Measurements from ENCODE around the gene CDHR2.
"Not testable (repeated sequence)": the region's sequence is repeated elsewhere in the genome, so short reads cannot be mapped to it uniquely, and the experiment has no call there.

The CDHR2 gene

DNA sequence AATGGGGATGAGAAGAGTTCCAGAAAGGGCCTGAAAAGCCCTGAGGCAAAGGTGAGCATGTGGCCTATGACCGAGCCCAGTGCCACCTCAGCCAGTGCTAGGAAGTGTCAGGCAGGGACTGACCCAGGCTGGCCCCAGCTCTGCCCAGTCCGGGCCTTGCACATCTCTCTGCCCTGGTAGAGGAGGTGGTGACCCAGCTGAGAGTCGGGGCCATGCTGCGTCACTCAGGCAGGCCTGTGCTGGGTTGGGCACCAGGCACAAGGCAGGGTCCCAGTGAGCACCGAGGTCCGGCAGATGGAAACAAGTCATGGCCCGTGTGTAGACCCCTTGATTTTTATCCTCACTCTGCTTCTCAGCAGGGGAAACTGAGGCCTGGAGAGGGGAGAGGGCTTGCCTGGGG, 729 bp downstream of the CDHR2 start:
- Histone ChIP-seq H3K4me1 (ENCODE audit: control insufficient read depth, insufficient read depth, low read length) (no peaks in the 10 kb centered on the region), H3K9me3 (ENCODE audit: control insufficient read depth, low read length) (no peaks in the 10 kb centered on the region), H3K27ac (ENCODE audit: insufficient read depth, low read depth, low read length, poor library complexity, severe bottlenecking) (no peak overlapping the region), H3K27me3 (ENCODE audit: control insufficient read depth, insufficient read depth, low read length, poor library complexity, severe bottlenecking) (peaks cover 10% of the 10 kb centered on the region), H3K36me3 (ENCODE audit: control insufficient read depth, insufficient read depth, low read length) (no peaks in the 10 kb centered on the region), H3K4me3 (ENCODE audit: insufficient read depth, low read depth, low read length) (no peak overlapping the region)
- 92 to 94% methylated on average over 7 of the region's 7 CpGs for WGBS, 2 experiments

- Histone ChIP-seq H3K4me3 (ENCODE audit: insufficient read depth, low read depth, low read length) (no peak overlapping the region), H3K36me3 (ENCODE audit: control insufficient read depth, insufficient read depth, low read length) (no peaks in the 10 kb centered on the region), H3K4me1 (ENCODE audit: control insufficient read depth, insufficient read depth, low read length) (no peaks in the 10 kb centered on the region), H3K27me3 (ENCODE audit: control insufficient read depth, insufficient read depth, low read length, poor library complexity, severe bottlenecking) (peaks cover 5% of the 10 kb centered on the region), H3K9me3 (ENCODE audit: control insufficient read depth, low read length) (no peaks in the 10 kb centered on the region), H3K27ac (ENCODE audit: insufficient read depth, low read depth, low read length, poor library complexity, severe bottlenecking) (no peak overlapping the region)
- WGBS, 2 experiments = 87 to 88% methylated on average over 16 of the region's 16 CpGs
These were observed 1.2 kb downstream of the CDHR2 start for GRCh38 chr5:176550275-176550831.

- H3K9me3 ChIP-seq (ENCODE audit: control insufficient read depth, low read length); H3K27ac ChIP-seq (ENCODE audit: insufficient read depth, low read depth, low read length, poor library complexity, severe bottlenecking); H3K4me1 ChIP-seq (ENCODE audit: control insufficient read depth, insufficient read depth, low read length); H3K27me3 ChIP-seq (ENCODE audit: control insufficient read depth, insufficient read depth, low read length, poor library complexity, severe bottlenecking); H3K4me3 ChIP-seq (ENCODE audit: insufficient read depth, low read depth, low read length); H3K36me3 ChIP-seq (ENCODE audit: control insufficient read depth, insufficient read depth, low read length): not testable (repeated sequence)
- 88 to 91% methylated on average over 11 of the region's 11 CpGs for WGBS, 2 experiments
These were observed 1.8 kb downstream of the CDHR2 start for GRCh38 chr5:176550937-176551336.

GRCh38 chr5:176552332-176552869, 3.3 kb downstream of the CDHR2 start:
- Histone ChIP-seq H3K36me3 (ENCODE audit: control insufficient read depth, insufficient read depth, low read length) (no peaks in the 10 kb centered on the region), H3K4me1 (ENCODE audit: control insufficient read depth, insufficient read depth, low read length) (no peaks in the 10 kb centered on the region), H3K9me3 (ENCODE audit: control insufficient read depth, low read length) (no peaks in the 10 kb centered on the region), H3K4me3 (ENCODE audit: insufficient read depth, low read depth, low read length) (no peak overlapping the region), H3K27me3 (ENCODE audit: control insufficient read depth, insufficient read depth, low read length, poor library complexity, severe bottlenecking) (no peaks in the 10 kb centered on the region), H3K27ac (ENCODE audit: insufficient read depth, low read depth, low read length, poor library complexity, severe bottlenecking) (no peak overlapping the region)
- WGBS, 2 experiments = 91 to 92% methylated on average over 11 of the region's 11 CpGs

- Histone ChIP-seq H3K9me3 (ENCODE audit: control insufficient read depth, low read length) (no peaks in the 10 kb centered on the region), H3K36me3 (ENCODE audit: control insufficient read depth, insufficient read depth, low read length) (no peaks in the 10 kb centered on the region), H3K27me3 (ENCODE audit: control insufficient read depth, insufficient read depth, low read length, poor library complexity, severe bottlenecking) (no peaks in the 10 kb centered on the region), H3K4me1 (ENCODE audit: control insufficient read depth, insufficient read depth, low read length) (no peaks in the 10 kb centered on the region), H3K4me3 (ENCODE audit: insufficient read depth, low read depth, low read length) (no peak overlapping the region), H3K27ac (ENCODE audit: insufficient read depth, low read depth, low read length, poor library complexity, severe bottlenecking) (no peak overlapping the region)
- 72 to 77% methylated on average over 18 of the region's 18 CpGs for WGBS, 2 experiments
These were observed 4.3 kb downstream of the CDHR2 start for GRCh38 chr5:176553260-176554085.

DNA sequence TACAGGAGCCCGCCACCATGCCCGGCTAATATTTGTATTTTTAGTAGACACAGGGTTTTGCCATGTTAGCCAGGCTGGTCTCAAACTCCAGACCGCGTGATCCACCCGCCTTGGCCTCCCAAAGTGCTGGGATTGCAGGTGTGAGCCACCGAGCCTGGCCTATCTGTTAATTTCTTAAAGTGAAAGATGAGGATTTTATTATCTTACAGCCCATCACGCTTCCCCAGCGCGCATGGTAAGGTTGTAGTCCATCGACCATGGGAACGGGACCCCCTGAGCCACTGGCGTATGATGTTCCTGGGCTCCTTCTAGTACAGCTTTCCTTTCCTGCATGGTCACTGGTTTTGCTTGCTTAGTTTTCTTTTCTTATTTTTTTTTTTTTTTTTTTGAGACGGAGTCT, 8.7 kb downstream of the CDHR2 start:
- 94 to 95% methylated on average over 12 of the region's 13 CpGs for WGBS, 2 experiments
- Histone ChIP-seq H3K9me3 (ENCODE audit: control insufficient read depth, low read length) (no peaks in the 10 kb centered on the region), H3K4me3 (ENCODE audit: insufficient read depth, low read depth, low read length) (no peak overlapping the region), H3K36me3 (ENCODE audit: control insufficient read depth, insufficient read depth, low read length) (no peaks in the 10 kb centered on the region), H3K27ac (ENCODE audit: insufficient read depth, low read depth, low read length, poor library complexity, severe bottlenecking) (no peak overlapping the region), H3K4me1 (ENCODE audit: control insufficient read depth, insufficient read depth, low read length) (no peaks in the 10 kb centered on the region), H3K27me3 (ENCODE audit: control insufficient read depth, insufficient read depth, low read length, poor library complexity, severe bottlenecking) (no peaks in the 10 kb centered on the region)

- Histone ChIP-seq H3K27ac (ENCODE audit: insufficient read depth, low read depth, low read length, poor library complexity, severe bottlenecking) (no peak overlapping the region), H3K36me3 (ENCODE audit: control insufficient read depth, insufficient read depth, low read length) (no peaks in the 10 kb centered on the region), H3K27me3 (ENCODE audit: control insufficient read depth, insufficient read depth, low read length, poor library complexity, severe bottlenecking) (no peaks in the 10 kb centered on the region), H3K9me3 (ENCODE audit: control insufficient read depth, low read length) (no peaks in the 10 kb centered on the region), H3K4me1 (ENCODE audit: control insufficient read depth, insufficient read depth, low read length) (no peaks in the 10 kb centered on the region), H3K4me3 (ENCODE audit: insufficient read depth, low read depth, low read length) (no peak overlapping the region)
- 79 to 81% methylated on average over 5 of the region's 5 CpGs for WGBS, 2 experiments
These were observed 10.5 kb downstream of the CDHR2 start for GRCh38 chr5:176559683-176560082.

- Histone ChIP-seq H3K4me3 (ENCODE audit: insufficient read depth, low read depth, low read length) (no peak overlapping the region), H3K27me3 (ENCODE audit: control insufficient read depth, insufficient read depth, low read length, poor library complexity, severe bottlenecking) (no peaks in the 10 kb centered on the region), H3K36me3 (ENCODE audit: control insufficient read depth, insufficient read depth, low read length) (no peaks in the 10 kb centered on the region), H3K27ac (ENCODE audit: insufficient read depth, low read depth, low read length, poor library complexity, severe bottlenecking) (no peak overlapping the region), H3K4me1 (ENCODE audit: control insufficient read depth, insufficient read depth, low read length) (no peaks in the 10 kb centered on the region), H3K9me3 (ENCODE audit: control insufficient read depth, low read length) (no peaks in the 10 kb centered on the region)
- 77% methylated on average over 7 to 8 of the region's 8 CpGs for WGBS, 2 experiments
These were observed 11.2 kb downstream of the CDHR2 start for GRCh38 chr5:176560364-176560763.

DNA sequence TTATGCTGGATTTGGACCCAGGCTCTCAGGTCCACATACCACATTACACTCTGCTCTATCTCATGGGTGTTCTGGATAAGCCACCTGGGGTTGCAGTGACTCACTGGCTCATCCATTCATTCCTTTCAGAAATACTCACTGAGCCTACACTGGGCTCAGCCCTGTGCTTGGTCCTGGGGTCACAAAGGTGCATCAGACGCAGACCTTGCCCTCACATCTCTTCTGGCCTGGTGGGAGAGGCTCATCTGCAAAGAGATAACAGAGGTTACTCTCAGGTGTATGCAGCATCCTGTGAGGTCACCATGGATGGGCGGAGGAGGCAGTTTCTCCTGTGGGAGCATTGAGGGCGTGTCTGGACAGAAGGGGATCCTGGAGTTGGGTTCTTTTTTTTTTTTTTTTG, 12.1 kb downstream of the CDHR2 start:
- H3K27me3 ChIP-seq (ENCODE audit: control insufficient read depth, insufficient read depth, low read length, poor library complexity, severe bottlenecking) = no peaks in the 10 kb centered on the region
- H3K4me3 ChIP-seq (ENCODE audit: insufficient read depth, low read depth, low read length) = no peak overlapping the region
- no peaks in the 10 kb centered on the region for H3K36me3 ChIP-seq (ENCODE audit: control insufficient read depth, insufficient read depth, low read length)
- H3K4me1 ChIP-seq (ENCODE audit: control insufficient read depth, insufficient read depth, low read length) = no peaks in the 10 kb centered on the region
- WGBS, 2 experiments = 89 to 98% methylated on average over 3 of the region's 3 CpGs
- no peaks in the 10 kb centered on the region for H3K9me3 ChIP-seq (ENCODE audit: control insufficient read depth, low read length)
- H3K27ac ChIP-seq (ENCODE audit: insufficient read depth, low read depth, low read length, poor library complexity, severe bottlenecking) = no peak overlapping the region

GRCh38 chr5:176562189-176562588, 13.0 kb downstream of the CDHR2 start:
- no peaks in the 10 kb centered on the region for H3K27me3 ChIP-seq (ENCODE audit: control insufficient read depth, insufficient read depth, low read length, poor library complexity, severe bottlenecking)
- WGBS, 2 experiments = 82 to 86% methylated on average over 8 to 9 of the region's 10 CpGs
- no peak overlapping the region for H3K4me3 ChIP-seq (ENCODE audit: insufficient read depth, low read depth, low read length)

More at GRCh38 chr5:176562189-176562588, 13.0 kb downstream of the CDHR2 start:
- Histone ChIP-seq H3K36me3 (ENCODE audit: control insufficient read depth, insufficient read depth, low read length) (no peaks in the 10 kb centered on the region), H3K9me3 (ENCODE audit: control insufficient read depth, low read length) (no peaks in the 10 kb centered on the region), H3K4me1 (ENCODE audit: control insufficient read depth, insufficient read depth, low read length) (no peaks in the 10 kb centered on the region), H3K27ac (ENCODE audit: insufficient read depth, low read depth, low read length, poor library complexity, severe bottlenecking) (no peak overlapping the region)
